ENCODE measurements around the gene MYH14. TPM values are rescaled to one million over a fixed set of nuclear protein-coding genes. Genes with fewer than 3 reads are reported as not detected.

Gene MYH14
- total RNA-seq, 6 donors from 2014 or later, result 145 to 351 (median 208) TPM

GRCh38 chr19:50319156-50319555, 115.7 kb downstream of the MYH14 start:
- H3K9me3 ChIP-seq, result no peaks in the 10 kb centered on the region
- H3K27me3 ChIP-seq, result peaks cover 0 to 17% (median 9%) of the 10 kb centered on the region in 4 donors
- H3K4me1 ChIP-seq, result peaks cover 0 to 8% (median 3%) of the 10 kb centered on the region in 4 donors
- TF ChIP-seq POLR2AphosphoS5 (IDR thresholded peaks at IDR 0.05), result no peak
- TF ChIP-seq POLR2A (IDR thresholded peaks at IDR 0.05), result no peak
- TF ChIP-seq EP300 (IDR thresholded peaks at IDR 0.05), result no peak
- TF ChIP-seq CTCF (IDR thresholded peaks at IDR 0.05), result no peak
- ATAC-seq (ENCODE audit: low FRiP score in 2 of 2), result no peak
- WGBS, 2 donors, result 84 to 88% methylated on average over 11 of the region's 11 CpGs
- H3K36me3 ChIP-seq, result peaks cover 0 to 4% (median 0%) of the 10 kb centered on the region in 4 donors
- DNase-seq, result no peak
- H3K27ac ChIP-seq, result no peak overlapping the region
- H3K4me3 ChIP-seq, result no peak overlapping the region

GRCh38 chr19:50320051-50320450, 116.6 kb downstream of the MYH14 start:
- 85 to 92% methylated on average over 2 to 7 of the region's 12 CpGs for WGBS, 2 donors
- H3K9me3 ChIP-seq, result no peaks in the 10 kb centered on the region
- TF ChIP-seq EP300 (IDR thresholded peaks at IDR 0.05) (no peak), POLR2AphosphoS5 (IDR thresholded peaks at IDR 0.05) (no peak), CTCF (IDR thresholded peaks at IDR 0.05) (no peak), POLR2A (IDR thresholded peaks at IDR 0.05) (no peak)
- H3K4me1 ChIP-seq, result peaks cover 0 to 4% (median under 1%) of the 10 kb centered on the region in 4 donors
- H3K27ac ChIP-seq, result no peak overlapping the region
- peaks cover 0 to 8% (median 3%) of the 10 kb centered on the region in 4 donors for H3K27me3 ChIP-seq
- H3K4me3 ChIP-seq, result no peak overlapping the region
- ATAC-seq (ENCODE audit: low FRiP score in 2 of 2) (no peak), DNase-seq (no peak)
- peaks cover 0 to 4% (median 0%) of the 10 kb centered on the region in 4 donors for H3K36me3 ChIP-seq

DNA sequence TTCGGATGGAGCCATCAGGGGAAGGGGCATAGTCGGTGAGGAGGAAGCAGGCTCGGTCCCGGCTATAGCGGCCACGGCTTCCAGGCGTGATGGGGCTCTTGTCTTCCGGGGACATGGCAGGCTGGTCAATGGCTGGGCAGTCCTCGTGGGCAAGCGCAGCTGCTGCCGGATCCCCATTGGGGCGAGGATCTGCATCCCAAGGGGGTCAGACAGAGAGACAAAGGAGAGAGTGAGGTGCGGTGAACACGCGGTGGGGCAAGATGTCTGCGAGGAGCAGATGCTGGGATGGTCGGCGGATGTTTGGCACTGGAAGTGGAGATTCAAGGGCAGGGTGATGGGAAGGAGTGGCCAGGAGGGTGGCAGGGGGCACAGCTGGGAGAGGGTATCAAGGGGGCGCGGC, 117.2 kb downstream of the MYH14 start:
- peaks cover 0 to 4% (median 0%) of the 10 kb centered on the region in 4 donors for H3K36me3 ChIP-seq
- no peak for DNase-seq
- WGBS, 2 donors, result 88 to 93% methylated on average over 17 to 20 of the region's 20 CpGs

DNA sequence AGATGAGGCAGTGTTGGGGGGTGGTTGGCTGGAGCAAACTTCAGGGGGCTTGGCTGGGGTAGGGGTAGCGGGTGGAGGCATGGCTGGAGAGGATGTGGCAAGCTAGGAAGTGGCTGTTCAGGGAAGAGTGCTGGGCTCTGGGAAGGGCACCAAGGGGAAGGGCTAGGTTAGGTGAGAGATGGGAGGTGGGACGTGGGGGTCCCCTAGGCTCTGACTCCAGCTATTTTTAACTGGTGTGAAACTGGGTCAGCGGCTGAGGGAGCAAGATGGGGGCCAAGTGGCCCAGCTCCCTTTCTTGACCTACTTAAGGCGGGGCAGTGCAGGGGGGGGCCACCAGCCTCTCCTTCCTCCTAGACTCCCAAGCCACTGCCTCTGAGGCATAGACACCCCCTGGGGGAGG, 118.4 kb downstream of the MYH14 start:
- WGBS, 2 donors, result 76 to 92% methylated on average over 3 to 4 of the region's 4 CpGs
- Histone ChIP-seq H3K36me3 (peaks cover 0 to 4% (median 0%) of the 10 kb centered on the region in 4 donors), H3K4me3 (no peak overlapping the region), H3K4me1 (peaks cover 10 to 17% (median 14%) of the 10 kb centered on the region in 4 donors), H3K27me3 (peaks cover 0 to 5% (median 0%) of the 10 kb centered on the region in 4 donors), H3K9me3 (no peaks in the 10 kb centered on the region), H3K27ac (no peak overlapping the region)
- TF ChIP-seq EP300 (IDR thresholded peaks at IDR 0.05) (no peak), POLR2A (IDR thresholded peaks at IDR 0.05) (no peak), CTCF (IDR thresholded peaks at IDR 0.05) (no peak), POLR2AphosphoS5 (IDR thresholded peaks at IDR 0.05) (no peak)
- DNase-seq (no peak), ATAC-seq (ENCODE audit: low FRiP score in 2 of 2) (no peak)

More for the DNA sequence above, 117.2 kb downstream of the MYH14 start:
- peaks cover 0 to 5% (median 2%) of the 10 kb centered on the region in 4 donors for H3K27me3 ChIP-seq
- no peak overlapping the region for H3K27ac ChIP-seq
- no peak for ATAC-seq (ENCODE audit: low FRiP score in 2 of 2)
- H3K4me3 ChIP-seq, result no peak overlapping the region
- H3K4me1 ChIP-seq, result peaks cover 0 to 6% (median 4%) of the 10 kb centered on the region in 4 donors
- H3K9me3 ChIP-seq, result no peaks in the 10 kb centered on the region
- TF ChIP-seq EP300 (IDR thresholded peaks at IDR 0.05), result no peak
- no peak for TF ChIP-seq CTCF (IDR thresholded peaks at IDR 0.05)

DNA sequence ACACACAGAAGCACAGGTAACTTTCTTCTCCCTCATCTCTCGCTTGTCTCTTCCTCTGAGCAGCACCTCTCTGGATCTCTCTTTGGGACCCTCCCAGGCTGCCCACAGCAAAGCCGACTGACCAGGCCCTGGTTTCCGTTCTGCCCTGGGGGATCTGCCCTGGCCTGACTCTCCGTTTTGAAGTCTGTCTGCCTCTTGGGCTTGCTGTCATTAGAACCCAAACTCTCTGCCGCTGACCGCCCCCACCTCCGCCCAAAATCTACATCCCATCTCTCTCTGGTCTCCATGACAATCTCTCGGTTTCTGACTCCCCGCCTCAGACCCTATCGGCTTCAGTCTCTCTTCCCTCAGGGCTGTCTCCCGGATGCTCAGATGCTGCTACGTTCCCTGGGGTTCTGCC, 118.8 kb downstream of the MYH14 start:
- no peak for DNase-seq
- no peak overlapping the region for H3K27ac ChIP-seq
- no peak overlapping the region for H3K4me3 ChIP-seq
- ATAC-seq (ENCODE audit: low FRiP score in 2 of 2), result no peak
- TF ChIP-seq POLR2A (IDR thresholded peaks at IDR 0.05) (no peak), EP300 (IDR thresholded peaks at IDR 0.05) (no peak), POLR2AphosphoS5 (IDR thresholded peaks at IDR 0.05) (no peak), CTCF (IDR thresholded peaks at IDR 0.05) (no peak)
- peaks cover 0 to 9% (median 0%) of the 10 kb centered on the region in 4 donors for H3K27me3 ChIP-seq
- H3K4me1 ChIP-seq, result peaks cover 10 to 20% (median 16%) of the 10 kb centered on the region in 4 donors
- 77 to 86% methylated on average over 10 to 12 of the region's 12 CpGs for WGBS, 2 donors
- peaks cover 0 to 4% (median 0%) of the 10 kb centered on the region in 4 donors for H3K36me3 ChIP-seq
- H3K9me3 ChIP-seq, result no peaks in the 10 kb centered on the region
